ENCODE results near the gene HNF1A. TPM values are rescaled to one million over a fixed set of nuclear protein-coding genes. Genes with fewer than 3 reads are reported as not detected.

HNF1A gene
- total and polyA plus RNA-seq, 2 of the 13 experiments (the other 11 are each of a cell fraction or from before 2014, with no cell fraction given) = 13.4 to 34.7 TPM

DNA sequence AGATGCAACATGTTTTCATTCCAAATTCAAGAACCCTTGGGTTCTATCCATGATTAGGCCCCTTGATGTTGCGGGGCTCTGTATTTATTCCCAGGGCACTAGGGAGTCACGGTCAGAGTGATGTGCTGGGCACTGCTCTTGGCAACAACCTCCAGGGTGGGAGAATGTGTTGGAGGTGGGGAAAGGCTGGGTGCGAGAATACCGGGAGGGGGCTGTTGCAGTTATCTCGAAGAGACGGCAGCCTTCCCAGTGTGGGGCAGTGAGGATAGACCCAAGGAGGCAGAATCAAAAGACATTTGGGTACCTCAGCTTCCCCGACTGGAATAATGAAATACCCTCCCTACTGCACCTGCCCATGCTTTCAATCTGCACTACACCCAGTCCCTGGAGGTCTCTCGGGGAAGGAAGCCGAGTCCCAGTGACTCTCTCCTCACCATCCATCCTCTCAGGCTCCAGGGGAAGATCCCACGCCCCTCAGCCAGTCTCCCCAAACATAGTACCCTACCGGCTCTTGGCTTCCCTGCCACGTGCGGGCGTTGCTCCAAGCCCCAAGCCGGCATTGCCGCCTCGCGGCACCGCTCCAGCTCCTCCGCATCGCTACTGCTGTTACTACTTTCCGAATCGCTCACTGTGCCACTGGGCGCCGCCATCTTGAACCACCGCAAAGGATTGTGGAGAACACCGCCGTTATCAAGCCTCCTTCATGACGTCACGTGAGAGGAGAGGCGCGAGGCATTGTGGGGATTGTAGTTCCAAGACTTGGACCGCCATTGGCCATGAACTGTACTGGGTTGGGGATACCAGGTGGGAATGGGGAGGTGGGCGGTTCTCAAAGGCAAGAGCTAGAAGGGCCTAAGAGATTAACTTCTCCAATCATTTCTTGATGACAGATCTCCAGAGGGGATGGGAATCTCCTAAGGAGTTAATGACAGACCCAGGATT is 37.8 kb downstream of the HNF1A start, which contains the start of gene C12orf43 (continued):
- peak; percentile 74; the same call in 1 of the 2 replicates for TF ChIP-seq ZNF614 (CRISPR knock-in tag; IDR thresholded peaks at IDR 0.05; ENCODE audit: borderline replicate concordance)
- TF ChIP-seq ZKSCAN5 (CRISPR knock-in tag; IDR thresholded peaks at IDR 0.05) = no peak
- TF ChIP-seq, protein P1, sequence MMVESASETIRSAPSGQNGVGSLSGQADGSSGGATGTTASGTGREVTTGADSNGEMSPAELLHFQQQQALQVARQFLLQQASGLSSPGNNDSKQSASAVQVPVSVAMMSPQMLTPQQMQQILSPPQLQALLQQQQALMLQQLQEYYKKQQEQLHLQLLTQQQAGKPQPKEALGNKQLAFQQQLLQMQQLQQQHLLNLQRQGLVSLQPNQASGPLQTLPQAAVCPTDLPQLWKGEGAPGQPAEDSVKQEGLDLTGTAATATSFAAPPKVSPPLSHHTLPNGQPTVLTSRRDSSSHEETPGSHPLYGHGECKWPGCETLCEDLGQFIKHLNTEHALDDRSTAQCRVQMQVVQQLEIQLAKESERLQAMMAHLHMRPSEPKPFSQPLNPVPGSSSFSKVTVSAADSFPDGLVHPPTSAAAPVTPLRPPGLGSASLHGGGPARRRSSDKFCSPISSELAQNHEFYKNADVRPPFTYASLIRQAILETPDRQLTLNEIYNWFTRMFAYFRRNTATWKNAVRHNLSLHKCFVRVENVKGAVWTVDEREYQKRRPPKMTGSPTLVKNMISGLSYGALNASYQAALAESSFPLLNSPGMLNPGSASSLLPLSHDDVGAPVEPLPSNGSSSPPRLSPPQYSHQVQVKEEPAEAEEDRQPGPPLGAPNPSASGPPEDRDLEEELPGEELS (CRISPR knock-in tag; IDR thresholded peaks at IDR 0.05) = peak; percentile 30; the same call in 1 of the 2 replicates
- TF ChIP-seq POLR2AphosphoS2 (IDR thresholded peaks at IDR 0.05; ENCODE audit: low read depth, low read length) = peak; percentile 44; the same call in 1 of the 2 replicates
- TF ChIP-seq ARHGAP35 (CRISPR knock-in tag; IDR thresholded peaks at IDR 0.05; ENCODE audit: borderline replicate concordance) = no peak; the same call in 1 of the 2 replicates
- TF ChIP-seq KLF16 (CRISPR knock-in tag; IDR thresholded peaks at IDR 0.05) = peak in 1 of 2 experiments; percentile 73; a peak in 2 of 4 replicates
- 0 out of 2 replicates have a peak, but pooled peaks have one; percentile 26 for TF ChIP-seq ZNF746 (CRISPR knock-in tag; IDR thresholded peaks at IDR 0.05)
- peak; percentile 33; the same call in 1 of the 2 replicates for TF ChIP-seq ZNF225 (CRISPR knock-in tag; IDR thresholded peaks at IDR 0.05)
- peak; percentile 58; the same call in 1 of the 2 replicates for TF ChIP-seq FOSL2 (CRISPR knock-in tag; IDR thresholded peaks at IDR 0.05)
- 0 out of 2 replicates have a peak, but pooled peaks have one; percentile 39 for TF ChIP-seq ARNT2 (CRISPR knock-in tag; IDR thresholded peaks at IDR 0.05; ENCODE audit: low read depth)
- no peak for TF ChIP-seq SRY (CRISPR knock-in tag; IDR thresholded peaks at IDR 0.05)
- TF ChIP-seq ERF (CRISPR knock-in tag; IDR thresholded peaks at IDR 0.05) = 0 out of 2 replicates have a peak, but pooled peaks have one; percentile 34
- peak; percentile 65 for TF ChIP-seq MIXL1 (CRISPR knock-in tag; IDR thresholded peaks at IDR 0.05)
- TF ChIP-seq ZNF737 (CRISPR knock-in tag; IDR thresholded peaks at IDR 0.05; ENCODE audit: borderline replicate concordance) = no peak
- peak; percentile 45; the same call in 1 of the 2 replicates for TF ChIP-seq ELF3 (CRISPR knock-in tag; IDR thresholded peaks at IDR 0.05)
- TF ChIP-seq HMG20A (CRISPR knock-in tag; IDR thresholded peaks at IDR 0.05; ENCODE audit: borderline replicate concordance) = no peak
- TF ChIP-seq ZNF121 (CRISPR knock-in tag; IDR thresholded peaks at IDR 0.05) = no peak
- TF ChIP-seq, protein P2, sequence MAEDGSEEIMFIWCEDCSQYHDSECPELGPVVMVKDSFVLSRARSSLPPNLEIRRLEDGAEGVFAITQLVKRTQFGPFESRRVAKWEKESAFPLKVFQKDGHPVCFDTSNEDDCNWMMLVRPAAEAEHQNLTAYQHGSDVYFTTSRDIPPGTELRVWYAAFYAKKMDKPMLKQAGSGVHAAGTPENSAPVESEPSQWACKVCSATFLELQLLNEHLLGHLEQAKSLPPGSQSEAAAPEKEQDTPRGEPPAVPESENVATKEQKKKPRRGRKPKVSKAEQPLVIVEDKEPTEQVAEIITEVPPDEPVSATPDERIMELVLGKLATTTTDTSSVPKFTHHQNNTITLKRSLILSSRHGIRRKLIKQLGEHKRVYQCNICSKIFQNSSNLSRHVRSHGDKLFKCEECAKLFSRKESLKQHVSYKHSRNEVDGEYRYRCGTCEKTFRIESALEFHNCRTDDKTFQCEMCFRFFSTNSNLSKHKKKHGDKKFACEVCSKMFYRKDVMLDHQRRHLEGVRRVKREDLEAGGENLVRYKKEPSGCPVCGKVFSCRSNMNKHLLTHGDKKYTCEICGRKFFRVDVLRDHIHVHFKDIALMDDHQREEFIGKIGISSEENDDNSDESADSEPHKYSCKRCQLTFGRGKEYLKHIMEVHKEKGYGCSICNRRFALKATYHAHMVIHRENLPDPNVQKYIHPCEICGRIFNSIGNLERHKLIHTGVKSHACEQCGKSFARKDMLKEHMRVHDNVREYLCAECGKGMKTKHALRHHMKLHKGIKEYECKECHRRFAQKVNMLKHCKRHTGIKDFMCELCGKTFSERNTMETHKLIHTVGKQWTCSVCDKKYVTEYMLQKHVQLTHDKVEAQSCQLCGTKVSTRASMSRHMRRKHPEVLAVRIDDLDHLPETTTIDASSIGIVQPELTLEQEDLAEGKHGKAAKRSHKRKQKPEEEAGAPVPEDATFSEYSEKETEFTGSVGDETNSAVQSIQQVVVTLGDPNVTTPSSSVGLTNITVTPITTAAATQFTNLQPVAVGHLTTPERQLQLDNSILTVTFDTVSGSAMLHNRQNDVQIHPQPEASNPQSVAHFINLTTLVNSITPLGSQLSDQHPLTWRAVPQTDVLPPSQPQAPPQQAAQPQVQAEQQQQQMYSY (CRISPR knock-in tag; IDR thresholded peaks at IDR 0.05) = no peak
- TF ChIP-seq, protein P3, sequence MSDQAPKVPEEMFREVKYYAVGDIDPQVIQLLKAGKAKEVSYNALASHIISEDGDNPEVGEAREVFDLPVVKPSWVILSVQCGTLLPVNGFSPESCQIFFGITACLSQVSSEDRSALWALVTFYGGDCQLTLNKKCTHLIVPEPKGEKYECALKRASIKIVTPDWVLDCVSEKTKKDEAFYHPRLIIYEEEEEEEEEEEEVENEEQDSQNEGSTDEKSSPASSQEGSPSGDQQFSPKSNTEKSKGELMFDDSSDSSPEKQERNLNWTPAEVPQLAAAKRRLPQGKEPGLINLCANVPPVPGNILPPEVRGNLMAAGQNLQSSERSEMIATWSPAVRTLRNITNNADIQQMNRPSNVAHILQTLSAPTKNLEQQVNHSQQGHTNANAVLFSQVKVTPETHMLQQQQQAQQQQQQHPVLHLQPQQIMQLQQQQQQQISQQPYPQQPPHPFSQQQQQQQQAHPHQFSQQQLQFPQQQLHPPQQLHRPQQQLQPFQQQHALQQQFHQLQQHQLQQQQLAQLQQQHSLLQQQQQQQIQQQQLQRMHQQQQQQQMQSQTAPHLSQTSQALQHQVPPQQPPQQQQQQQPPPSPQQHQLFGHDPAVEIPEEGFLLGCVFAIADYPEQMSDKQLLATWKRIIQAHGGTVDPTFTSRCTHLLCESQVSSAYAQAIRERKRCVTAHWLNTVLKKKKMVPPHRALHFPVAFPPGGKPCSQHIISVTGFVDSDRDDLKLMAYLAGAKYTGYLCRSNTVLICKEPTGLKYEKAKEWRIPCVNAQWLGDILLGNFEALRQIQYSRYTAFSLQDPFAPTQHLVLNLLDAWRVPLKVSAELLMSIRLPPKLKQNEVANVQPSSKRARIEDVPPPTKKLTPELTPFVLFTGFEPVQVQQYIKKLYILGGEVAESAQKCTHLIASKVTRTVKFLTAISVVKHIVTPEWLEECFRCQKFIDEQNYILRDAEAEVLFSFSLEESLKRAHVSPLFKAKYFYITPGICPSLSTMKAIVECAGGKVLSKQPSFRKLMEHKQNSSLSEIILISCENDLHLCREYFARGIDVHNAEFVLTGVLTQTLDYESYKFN (CRISPR knock-in tag; conservative IDR thresholded peaks at IDR 0.05) = peak; percentile 49; the same call in 1 of the 2 replicates
- TF ChIP-seq HOXA9 (CRISPR knock-in tag; IDR thresholded peaks at IDR 0.05; ENCODE audit: borderline replicate concordance) = no peak

Measured in HepG2 (cell line).